ENCODE data around the gene UBE2D1. TPM values are rescaled to one million over a fixed set of nuclear protein-coding genes. Genes with fewer than 3 reads are reported as not detected.

UBE2D1 gene
- total RNA-seq, 3 donors from 2014 or later, result 13.4 to 16.0 (median 15.7) TPM

GRCh38 chr10:58322072-58322834 is 12.6 kb upstream of the UBE2D1 start:
- Mint-ChIP-seq H3K27me3 (ENCODE audit: low read depth) (peaks cover 2% of the 10 kb centered on the region), H3K4me3 (no peak overlapping the region), H3K9me3 (no peaks in the 10 kb centered on the region), H3K4me1 (ENCODE audit: low read depth) (peaks cover 11% of the 10 kb centered on the region), H3K36me3 (ENCODE audit: insufficient read depth) (no peaks in the 10 kb centered on the region)
- no peak for DNase-seq
- no peak for ATAC-seq

- Mint-ChIP-seq H3K4me1 (ENCODE audit: low read depth) (peaks cover 11% of the 10 kb centered on the region), H3K9me3 (no peaks in the 10 kb centered on the region), H3K4me3 (no peak overlapping the region), H3K27me3 (ENCODE audit: low read depth) (peaks cover 3% of the 10 kb centered on the region), H3K36me3 (ENCODE audit: insufficient read depth) (no peaks in the 10 kb centered on the region)
- ATAC-seq (no peak), DNase-seq (no peak)
Measured at GRCh38 chr10:58322835-58323209, 12.0 kb upstream of the UBE2D1 start.

- Mint-ChIP-seq H3K4me3 (no peak overlapping the region), H3K4me1 (ENCODE audit: low read depth) (peaks cover 11% of the 10 kb centered on the region), H3K27me3 (ENCODE audit: low read depth) (peaks cover 5% of the 10 kb centered on the region), H3K9me3 (no peaks in the 10 kb centered on the region), H3K36me3 (ENCODE audit: insufficient read depth) (no peaks in the 10 kb centered on the region)
- DNase-seq (no peak), ATAC-seq (no peak)
Measured at GRCh38 chr10:58326967-58327381, 7.8 kb upstream of the UBE2D1 start.

- Mint-ChIP-seq H3K4me3 (no peak overlapping the region), H3K36me3 (ENCODE audit: insufficient read depth) (no peaks in the 10 kb centered on the region), H3K4me1 (ENCODE audit: low read depth) (peaks cover 1% of the 10 kb centered on the region), H3K9me3 (no peaks in the 10 kb centered on the region), H3K27me3 (ENCODE audit: low read depth) (peaks cover 5% of the 10 kb centered on the region)
- DNase-seq (no peak), ATAC-seq (no peak)
Measured at GRCh38 chr10:58328233-58328632, 6.6 kb upstream of the UBE2D1 start.

GRCh38 chr10:58330431-58330830 is 4.4 kb upstream of the UBE2D1 start:
- peaks cover 7% of the 10 kb centered on the region for H3K4me1 Mint-ChIP-seq (ENCODE audit: low read depth)
- no peaks in the 10 kb centered on the region for H3K36me3 Mint-ChIP-seq (ENCODE audit: insufficient read depth)
- H3K27me3 Mint-ChIP-seq (ENCODE audit: low read depth), result peaks cover 5% of the 10 kb centered on the region
- no peak for DNase-seq
- H3K4me3 Mint-ChIP-seq, result no peak overlapping the region
- no peak for ATAC-seq
- H3K9me3 Mint-ChIP-seq, result no peaks in the 10 kb centered on the region

- Mint-ChIP-seq H3K4me3 (no peak overlapping the region), H3K4me1 (ENCODE audit: low read depth) (peaks cover 18% of the 10 kb centered on the region), H3K36me3 (ENCODE audit: insufficient read depth) (no peaks in the 10 kb centered on the region), H3K9me3 (no peaks in the 10 kb centered on the region), H3K27me3 (ENCODE audit: low read depth) (peaks cover 5% of the 10 kb centered on the region)
- DNase-seq, result no peak
- no peak for ATAC-seq
Measured at GRCh38 chr10:58331646-58332045, 3.2 kb upstream of the UBE2D1 start.

- DNase-seq, result peak; percentile 5
- H3K4me3 Mint-ChIP-seq, result peak overlapping the region; percentile 99
- H3K36me3 Mint-ChIP-seq (ENCODE audit: insufficient read depth), result peaks cover 6% of the 10 kb centered on the region
- no peaks in the 10 kb centered on the region for H3K27me3 Mint-ChIP-seq (ENCODE audit: low read depth)
- ATAC-seq, result peak; percentile 49 to 51
- peaks cover 34% of the 10 kb centered on the region for H3K4me1 Mint-ChIP-seq (ENCODE audit: low read depth)
- no peaks in the 10 kb centered on the region for H3K9me3 Mint-ChIP-seq
Measured at GRCh38 chr10:58335306-58336005, 650 bp downstream of the UBE2D1 start.

- H3K4me1 Mint-ChIP-seq (ENCODE audit: low read depth), result peaks cover 42% of the 10 kb centered on the region
- ATAC-seq (no peak), DNase-seq (no peak)
- peaks cover 6% of the 10 kb centered on the region for H3K36me3 Mint-ChIP-seq (ENCODE audit: insufficient read depth)
- H3K9me3 Mint-ChIP-seq, result no peaks in the 10 kb centered on the region
- peak overlapping the region; percentile 99 for H3K4me3 Mint-ChIP-seq
- H3K27me3 Mint-ChIP-seq (ENCODE audit: low read depth), result no peaks in the 10 kb centered on the region
Measured at GRCh38 chr10:58336242-58336641, 1.4 kb downstream of the UBE2D1 start.

GRCh38 chr10:58341422-58341821 is 6.6 kb downstream of the UBE2D1 start:
- no peak overlapping the region for H3K4me3 Mint-ChIP-seq
- DNase-seq (no peak), ATAC-seq (no peak)
- peaks cover 14% of the 10 kb centered on the region for H3K36me3 Mint-ChIP-seq (ENCODE audit: insufficient read depth)
- no peaks in the 10 kb centered on the region for H3K27me3 Mint-ChIP-seq (ENCODE audit: low read depth)
- H3K9me3 Mint-ChIP-seq, result no peaks in the 10 kb centered on the region
- H3K4me1 Mint-ChIP-seq (ENCODE audit: low read depth), result peaks cover 34% of the 10 kb centered on the region

- no peak for DNase-seq
- no peak for ATAC-seq
- Mint-ChIP-seq H3K4me3 (no peak overlapping the region), H3K36me3 (ENCODE audit: insufficient read depth) (peaks cover 20% of the 10 kb centered on the region), H3K4me1 (ENCODE audit: low read depth) (peaks cover 33% of the 10 kb centered on the region), H3K27me3 (ENCODE audit: low read depth) (no peaks in the 10 kb centered on the region), H3K9me3 (no peaks in the 10 kb centered on the region)
Measured at GRCh38 chr10:58341947-58342346, 7.1 kb downstream of the UBE2D1 start.

GRCh38 chr10:58347967-58348366 is 13.2 kb downstream of the UBE2D1 start:
- H3K4me1 Mint-ChIP-seq (ENCODE audit: low read depth), result peaks cover 22% of the 10 kb centered on the region
- ATAC-seq, result no peak
- H3K36me3 Mint-ChIP-seq (ENCODE audit: insufficient read depth), result peaks cover 16% of the 10 kb centered on the region
- DNase-seq, result no peak
- no peaks in the 10 kb centered on the region for H3K9me3 Mint-ChIP-seq
- no peak overlapping the region for H3K4me3 Mint-ChIP-seq
- no peaks in the 10 kb centered on the region for H3K27me3 Mint-ChIP-seq (ENCODE audit: low read depth)

- Mint-ChIP-seq H3K4me3 (no peak overlapping the region), H3K36me3 (ENCODE audit: insufficient read depth) (peaks cover 16% of the 10 kb centered on the region), H3K4me1 (ENCODE audit: low read depth) (peaks cover 22% of the 10 kb centered on the region), H3K27me3 (ENCODE audit: low read depth) (no peaks in the 10 kb centered on the region), H3K9me3 (no peaks in the 10 kb centered on the region)
- DNase-seq (no peak), ATAC-seq (no peak)
Measured at GRCh38 chr10:58348571-58349033, 13.8 kb downstream of the UBE2D1 start.

- Mint-ChIP-seq H3K4me3 (no peak overlapping the region), H3K4me1 (ENCODE audit: low read depth) (peaks cover 22% of the 10 kb centered on the region), H3K27me3 (ENCODE audit: low read depth) (no peaks in the 10 kb centered on the region), H3K36me3 (ENCODE audit: insufficient read depth) (peaks cover 16% of the 10 kb centered on the region), H3K9me3 (no peaks in the 10 kb centered on the region)
- no peak for DNase-seq
- no peak for ATAC-seq
Measured at GRCh38 chr10:58350023-58350422, 15.2 kb downstream of the UBE2D1 start.

- H3K36me3 Mint-ChIP-seq (ENCODE audit: insufficient read depth), result peaks cover 12% of the 10 kb centered on the region
- peaks cover 26% of the 10 kb centered on the region for H3K4me1 Mint-ChIP-seq (ENCODE audit: low read depth)
- H3K4me3 Mint-ChIP-seq, result no peak overlapping the region
- H3K9me3 Mint-ChIP-seq, result no peaks in the 10 kb centered on the region
- DNase-seq (no peak), ATAC-seq (no peak)
- H3K27me3 Mint-ChIP-seq (ENCODE audit: low read depth), result no peaks in the 10 kb centered on the region
Measured at GRCh38 chr10:58350619-58351323, 16.0 kb downstream of the UBE2D1 start.
